Head of caudate nucleus (tissue), 42 donors: ENCODE measurements around the gene MYO3B.
A peak's percentile ranks its signal among the peaks of the same experiment; 100 is the strongest.
"Not testable (repeated sequence)": the region's sequence is repeated elsewhere in the genome, so short reads cannot be mapped to it uniquely, and the experiment has no call there.

Source experiments
- DNase-seq, 42 donors: peaks; one replicate each; pipeline versions ENCODE4 v3.0.0 to v3.0.0-alpha.2; 2020 to 2021; ENCODE audit warnings: mixed read lengths in 7 of 42
- intact Hi-C: fragments of 100-400 bp; cut with DNase I; formaldehyde crosslinking; loops from one replicate; pipeline ENCODE4 v1.15.0; 2022

MYO3B gene

DNA sequence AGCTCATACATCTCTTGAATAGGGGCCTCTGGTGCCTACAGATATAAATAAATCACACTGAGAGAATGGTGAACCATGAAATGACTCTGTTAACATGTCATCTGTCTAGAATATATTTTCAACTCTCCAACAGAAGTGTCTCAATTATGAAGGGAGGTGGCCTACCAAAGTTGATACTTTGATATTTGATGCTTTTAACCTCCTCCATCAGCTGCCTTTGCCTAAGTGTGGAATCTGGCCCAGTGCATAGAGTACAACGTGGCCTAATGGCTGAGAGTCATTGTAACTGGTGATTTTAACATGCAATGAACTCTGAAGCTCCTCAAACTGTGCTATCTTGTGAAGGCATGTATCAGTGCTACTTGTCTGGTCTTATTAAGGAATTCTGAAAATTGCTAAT is 93.4 kb downstream of the MYO3B start:
- intact Hi-C loops, result no loop called here
- no peak for DNase-seq

DNA sequence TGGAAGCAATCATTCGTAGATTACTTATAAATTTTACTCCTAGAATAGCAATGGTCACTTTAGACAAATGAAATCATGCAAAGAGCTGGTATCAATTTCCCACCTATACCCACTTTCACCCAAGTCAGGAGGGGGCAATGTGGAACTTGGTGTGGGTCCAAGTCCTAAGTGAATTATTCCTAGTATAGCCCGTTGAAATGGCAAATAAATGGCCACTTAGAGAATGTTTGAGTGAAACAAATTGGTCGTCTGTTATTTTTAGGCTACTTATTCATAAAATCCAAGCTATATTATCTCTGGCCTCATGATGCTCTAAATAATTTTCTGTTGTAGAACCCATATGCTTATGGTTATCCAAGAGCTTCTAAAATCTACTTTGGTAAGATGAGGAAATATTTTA is 98.1 kb downstream of the MYO3B start:
- DNase-seq, result no peak
- intact Hi-C loops, result no loop called here

GRCh38 chr2:170276925-170277629 is 99.1 kb downstream of the MYO3B start:
- intact Hi-C loops, result no loop called here
- peak in 1 of 42 donors; percentile 6 for DNase-seq

DNA sequence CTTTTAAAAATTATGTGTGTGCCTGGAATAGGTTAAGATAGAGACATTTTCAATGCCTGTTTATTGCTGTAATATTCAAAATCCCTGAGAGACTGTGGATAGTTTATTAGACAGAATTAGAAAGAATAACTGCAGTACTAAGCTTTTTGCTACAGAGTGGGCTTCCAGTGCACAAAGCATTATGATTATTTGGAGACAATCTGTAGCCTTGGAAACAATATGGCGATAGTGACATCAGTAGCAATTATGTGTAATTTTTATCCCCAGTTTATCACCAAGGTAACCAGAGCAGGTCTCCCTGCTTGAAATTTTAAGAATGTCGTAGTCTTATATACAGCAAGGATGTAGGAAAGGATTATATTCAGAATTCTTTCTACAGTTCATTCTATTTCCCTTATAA is 100.0 kb downstream of the MYO3B start:
- intact Hi-C loops, result no loop called here
- DNase-seq, result peak in 1 of 42 donors; percentile 3

GRCh38 chr2:170279615-170280014 is 101.7 kb downstream of the MYO3B start:
- DNase-seq, intact Hi-C loops: not testable (repeated sequence)

- no peak for DNase-seq
- intact Hi-C loops, result no loop called here
Measured at GRCh38 chr2:170282851-170283250, 104.9 kb downstream of the MYO3B start.

- intact Hi-C loops, result no loop called here
- DNase-seq, result no peak
Measured at GRCh38 chr2:170284205-170284604, 106.3 kb downstream of the MYO3B start.

DNA sequence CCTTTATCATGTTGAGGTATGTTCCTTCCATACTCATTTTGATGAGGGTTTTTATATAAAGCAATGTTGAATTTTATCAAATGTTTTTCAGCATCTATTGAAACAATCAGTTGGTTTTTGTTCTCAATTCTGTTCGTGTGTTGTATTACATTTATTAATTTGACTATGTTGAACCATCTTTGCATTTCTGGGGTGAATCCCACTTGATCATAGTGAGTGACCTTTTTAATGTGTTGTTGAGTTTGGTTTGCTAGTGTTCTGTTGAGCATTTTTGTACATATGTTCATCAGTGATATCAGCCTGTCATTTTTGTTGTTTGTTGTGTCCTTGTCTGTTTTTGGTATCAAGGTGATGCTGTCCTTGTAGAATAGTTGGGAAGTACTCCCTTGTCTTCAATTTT is 110.9 kb downstream of the MYO3B start:
- DNase-seq, result no peak
- intact Hi-C loops, result no loop called here

GRCh38 chr2:170291474-170291873 is 113.5 kb downstream of the MYO3B start:
- no peak for DNase-seq
- intact Hi-C loops, result no loop called here

GRCh38 chr2:170292415-170292814 is 114.5 kb downstream of the MYO3B start:
- no peak for DNase-seq
- intact Hi-C loops, result no loop called here

GRCh38 chr2:170297496-170297895 is 119.5 kb downstream of the MYO3B start:
- intact Hi-C loops, result no loop called here
- DNase-seq, result no peak

DNA sequence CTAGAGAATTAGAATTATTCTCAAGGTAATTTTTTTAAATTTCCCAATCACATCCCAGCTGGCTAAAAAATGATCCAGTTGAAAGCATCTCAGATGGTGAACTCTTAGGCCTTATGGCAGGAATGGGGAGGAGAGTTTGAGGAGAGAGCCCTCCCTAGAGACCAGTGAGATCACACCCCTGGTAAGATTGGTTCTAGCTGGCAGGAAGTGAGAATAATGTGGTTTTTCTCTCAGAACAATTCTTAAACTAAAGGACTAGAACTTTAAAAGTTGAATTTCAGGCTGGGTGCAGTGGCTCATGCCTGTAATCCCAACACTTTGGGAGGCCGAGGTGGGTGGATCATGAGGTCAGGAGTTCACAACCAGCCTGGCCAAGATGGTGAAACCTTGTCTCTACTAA is 120.2 kb downstream of the MYO3B start:
- intact Hi-C loops, result no loop called here
- no peak for DNase-seq

DNA sequence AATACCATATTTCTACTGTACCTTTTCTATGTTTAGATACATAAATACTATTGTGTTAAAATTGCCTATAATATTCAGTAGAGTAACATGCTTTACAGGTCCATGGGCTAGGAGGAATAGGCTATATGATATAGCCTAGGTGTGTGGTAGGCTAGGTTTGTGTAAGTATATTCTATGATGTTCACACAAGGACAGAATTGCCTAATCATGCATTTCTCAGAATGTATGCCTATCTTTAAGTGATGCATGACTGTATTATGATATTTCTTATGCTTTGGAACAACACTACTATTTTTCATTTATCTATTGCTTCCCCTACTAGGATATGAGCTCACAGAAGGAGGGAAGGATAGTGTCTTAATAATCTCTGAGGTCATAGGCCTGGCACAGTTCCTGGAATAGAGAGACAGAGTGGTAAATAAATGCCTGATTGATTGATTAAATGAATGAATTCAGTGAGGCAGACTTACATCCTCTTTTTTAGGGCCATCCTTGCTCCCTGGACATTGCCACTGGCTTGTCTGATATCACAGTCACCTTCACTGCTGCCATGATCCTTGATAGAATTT is 121.0 kb downstream of the MYO3B start:
- intact Hi-C loops, result no loop called here
- no peak for DNase-seq

DNA sequence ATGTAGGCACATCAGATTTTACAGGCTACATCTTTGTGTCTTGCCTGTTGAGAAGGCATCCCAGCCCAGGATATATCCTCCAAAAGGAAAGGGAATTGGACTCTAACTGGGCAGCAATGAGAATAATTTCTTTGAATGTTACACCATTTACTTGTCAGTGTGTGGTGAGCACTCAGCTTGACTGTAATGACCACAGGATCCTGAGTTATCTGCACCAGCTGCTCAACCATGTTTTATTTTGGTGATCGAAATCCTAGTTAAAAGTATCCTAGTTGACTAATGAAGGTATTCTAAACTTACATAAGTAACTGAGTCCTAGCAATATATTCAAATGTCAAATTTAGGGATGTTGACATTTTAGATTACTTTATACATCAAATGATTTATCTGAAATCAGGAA is 123.0 kb downstream of the MYO3B start:
- intact Hi-C loops, result no loop called here

DNA sequence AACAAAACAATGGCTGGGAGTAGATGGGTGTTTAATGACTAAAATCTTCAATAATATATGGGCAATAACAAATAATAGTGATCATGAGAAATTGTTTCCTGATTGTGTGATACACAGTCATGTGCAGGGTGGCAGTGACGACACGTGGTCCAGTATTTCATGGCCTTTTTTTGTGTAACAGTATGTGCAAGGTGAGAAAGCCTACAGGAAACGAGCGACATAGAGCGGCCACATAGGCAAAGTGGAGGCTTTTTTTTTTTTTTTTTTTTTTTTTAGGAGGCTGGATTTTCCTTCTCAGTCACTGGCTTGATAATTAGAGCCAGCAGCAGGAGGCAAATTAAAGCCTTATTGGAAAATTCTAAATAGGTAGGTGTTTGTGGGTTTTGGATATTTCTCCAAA is 123.7 kb downstream of the MYO3B start:
- DNase-seq, result no peak
- intact Hi-C loops, result no loop called here

More for the DNA sequence above, 123.0 kb downstream of the MYO3B start:
- no peak for DNase-seq

DNA sequence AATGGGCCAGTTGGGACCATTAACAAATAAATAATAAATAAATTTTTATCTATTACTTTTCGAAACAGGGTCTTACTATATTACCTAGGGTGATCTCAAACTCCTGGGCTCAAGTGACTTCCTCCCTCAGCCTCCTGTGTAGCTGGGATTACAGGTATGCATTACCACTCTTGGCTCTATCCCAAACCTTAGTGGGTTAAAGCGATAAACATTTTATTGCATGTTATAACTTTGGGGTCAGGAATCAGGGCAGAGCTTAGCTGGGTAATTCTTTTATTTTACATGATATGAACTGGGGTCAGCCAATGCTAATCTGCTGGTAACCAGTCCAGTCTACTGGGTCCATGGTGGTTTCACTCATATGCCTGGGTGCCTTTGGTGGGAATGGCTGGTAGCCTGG is 127.8 kb downstream of the MYO3B start:
- DNase-seq, result no peak
- intact Hi-C loops, result no loop called here

GRCh38 chr2:170306293-170306873 is 128.4 kb downstream of the MYO3B start:
- no peak for DNase-seq
- intact Hi-C loops, result no loop called here

DNA sequence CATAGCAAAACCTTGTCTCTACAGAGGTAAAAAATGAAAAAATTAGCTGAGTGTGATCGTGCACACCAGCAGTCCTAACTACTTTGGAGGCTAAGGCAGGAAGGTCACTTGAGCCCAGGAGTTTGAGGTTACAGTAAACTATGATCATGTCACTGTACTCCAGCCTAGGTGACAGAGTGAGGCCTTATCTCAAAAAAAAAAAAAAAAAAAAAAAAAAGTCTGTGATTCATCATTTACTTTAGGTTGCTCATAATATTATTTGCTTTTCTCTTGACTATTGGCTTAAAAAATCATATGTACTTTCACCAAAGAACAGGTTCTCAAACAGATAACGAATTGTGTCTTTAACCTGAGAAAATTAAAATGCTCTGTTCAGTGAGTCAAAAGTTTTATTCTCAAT is 129.1 kb downstream of the MYO3B start:
- intact Hi-C loops, result no loop called here
- no peak for DNase-seq

DNA sequence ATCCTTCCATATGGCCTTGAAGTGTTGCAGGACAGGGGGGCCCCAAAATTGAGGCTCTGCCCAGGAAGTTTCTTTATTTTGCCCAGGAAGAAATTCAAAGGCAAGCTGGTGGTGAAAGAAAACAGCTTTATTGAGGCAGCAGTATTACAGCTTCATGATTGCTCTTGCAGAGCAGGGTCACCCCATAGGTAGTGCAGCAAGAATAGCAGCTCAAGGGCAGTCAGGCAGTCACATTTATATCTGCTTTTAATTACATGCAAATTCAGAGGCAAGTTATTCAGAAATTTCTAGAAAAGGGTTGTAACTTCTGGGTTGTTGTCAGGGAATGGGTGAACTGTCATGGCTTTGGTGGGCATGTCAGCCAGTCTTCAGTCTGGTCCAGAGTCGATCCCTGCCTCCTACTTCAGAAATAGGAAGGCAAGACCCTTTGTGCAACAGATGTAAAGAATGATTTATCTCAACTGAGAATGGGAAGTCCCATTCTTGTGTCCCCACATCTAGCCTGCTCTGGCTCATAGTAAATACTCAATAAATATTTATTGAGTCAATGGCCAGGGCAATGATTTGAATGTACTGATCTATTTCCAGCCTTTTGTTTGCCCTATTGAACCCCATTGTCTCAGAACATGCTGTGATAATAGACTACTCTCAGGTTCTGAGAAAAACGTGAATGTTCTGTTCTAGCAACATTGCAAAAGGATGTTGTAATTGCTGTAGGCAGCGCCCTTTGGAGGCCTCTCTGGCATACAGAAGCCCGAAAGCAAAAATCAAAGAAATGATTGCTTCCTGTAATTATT is 129.8 kb downstream of the MYO3B start:
- no peak for DNase-seq
- intact Hi-C loops, result no loop called here

DNA sequence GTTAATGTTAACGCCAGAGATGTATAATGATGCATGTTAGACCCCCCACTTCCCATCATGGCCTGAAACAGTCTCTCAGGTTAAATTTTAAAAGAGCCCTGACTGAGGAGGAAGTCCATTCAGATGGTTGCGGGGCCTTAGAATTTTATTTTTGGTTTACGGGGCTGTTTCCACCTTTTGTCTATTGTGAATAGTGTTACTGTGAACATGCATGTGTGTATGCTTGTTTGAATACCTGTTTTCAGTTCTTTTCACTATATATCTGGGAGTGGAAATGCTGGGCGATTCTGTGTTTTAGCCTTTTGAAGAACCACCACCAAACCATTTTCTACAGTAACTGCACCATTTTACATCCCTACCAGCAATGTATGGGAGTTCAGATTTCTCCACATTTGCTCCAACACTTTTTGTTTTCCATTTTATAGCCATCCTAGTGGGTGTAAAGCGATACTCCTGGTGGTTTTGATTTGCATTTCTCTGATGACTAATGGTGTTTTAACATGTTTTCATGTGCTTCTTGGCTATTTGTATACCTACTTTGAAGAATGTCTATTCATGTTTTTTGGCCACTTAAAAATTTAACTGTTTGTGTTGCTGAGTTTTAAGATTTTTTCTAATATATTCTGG is 133.0 kb downstream of the MYO3B start:
- intact Hi-C loops, result no loop called here
- no peak for DNase-seq
